Stimulated activated CD8-positive, alpha-beta memory T cell treated with anti-CD3 and anti-CD28 coated beads, Interleukin-7, amount 100 ng/mL, for 24 hours (primary cell): ENCODE measurements around the gene MAN1A1.

Experiments
- DNase-seq: peaks from one replicate; pipeline ENCODE4 v3.0.0-alpha.2; 2020; ENCODE audit warnings: low read depth

Gene MAN1A1

GRCh38 chr6:119346450-119346849 lies 3.1 kb downstream of the MAN1A1 start:
- no peak for DNase-seq

DNA sequence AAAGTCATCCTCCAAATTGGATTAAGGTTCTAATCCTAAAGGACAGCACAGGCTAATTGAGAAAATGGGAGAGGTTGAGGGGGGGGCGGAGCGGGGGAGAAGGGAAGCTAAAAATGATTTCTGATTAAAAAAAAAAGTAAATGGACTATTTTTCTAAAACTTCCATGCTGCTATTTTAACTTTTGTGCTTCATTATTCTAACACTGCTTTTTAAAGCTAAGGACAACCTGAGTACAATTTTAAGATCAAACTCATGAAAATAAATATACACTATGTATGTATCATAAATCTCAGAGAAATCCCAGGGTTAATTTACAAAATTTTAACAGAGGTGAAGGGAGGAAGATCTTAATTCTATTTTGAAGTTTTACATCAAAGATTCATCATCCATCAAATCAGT lies 4.4 kb downstream of the MAN1A1 start:
- DNase-seq, result no peak

GRCh38 chr6:119344306-119344705 lies 5.3 kb downstream of the MAN1A1 start:
- DNase-seq, result no peak

- DNase-seq, result no peak
These were observed 5.9 kb downstream of the MAN1A1 start for GRCh38 chr6:119343573-119344146.

GRCh38 chr6:119343167-119343566 lies 6.4 kb downstream of the MAN1A1 start:
- no peak for DNase-seq

DNA sequence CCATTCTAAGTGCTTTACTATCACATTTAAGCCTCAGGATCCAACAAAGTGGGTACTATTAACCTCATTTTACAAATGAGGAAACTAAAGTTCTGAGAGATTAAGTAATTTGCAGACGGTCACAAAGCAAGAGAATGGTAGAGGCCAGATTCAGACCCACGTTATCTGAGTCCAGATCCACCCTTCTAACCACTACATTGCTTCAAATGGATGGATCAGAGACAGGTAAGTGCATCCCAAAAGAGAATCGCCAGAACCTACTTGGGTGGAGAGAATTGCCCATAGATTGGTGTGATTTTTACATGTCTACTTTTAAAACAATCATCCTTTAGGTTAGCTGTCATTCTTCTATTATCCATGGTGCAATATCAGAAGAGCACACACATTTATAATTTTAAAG lies 7.1 kb downstream of the MAN1A1 start:
- DNase-seq, result no peak

DNA sequence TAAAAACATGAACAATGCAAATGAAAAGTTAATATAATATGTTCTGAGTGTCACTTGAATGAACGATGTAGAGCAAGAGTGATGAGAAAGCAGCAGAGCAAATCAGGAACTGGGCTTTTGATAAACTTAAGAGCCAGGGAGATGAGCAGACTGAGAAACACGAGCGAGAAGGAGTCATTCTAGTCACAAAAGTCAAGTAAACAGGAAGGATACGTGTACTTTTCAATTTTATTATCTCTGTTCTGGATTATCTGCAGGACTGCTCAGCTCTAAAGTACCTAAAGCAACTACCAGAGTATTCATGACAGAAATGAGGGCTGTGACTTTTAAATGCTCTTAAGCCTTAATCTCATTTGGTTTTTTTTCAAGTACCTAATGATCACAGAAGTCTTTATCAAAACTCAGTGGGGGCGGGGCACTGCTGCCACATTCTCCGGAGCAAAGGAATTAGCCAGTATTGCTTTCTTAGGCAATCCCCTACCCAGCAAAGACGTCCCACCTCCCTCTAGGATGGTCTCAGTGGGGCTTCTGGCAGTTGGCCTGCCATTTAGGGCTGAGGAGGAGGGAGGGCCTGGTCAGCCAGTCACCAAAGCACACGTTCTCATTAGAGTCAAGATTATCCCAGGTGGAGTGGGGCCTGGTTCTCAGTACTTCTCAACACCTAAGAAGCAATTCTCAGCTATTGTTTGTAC lies 8.6 kb downstream of the MAN1A1 start:
- DNase-seq, result no peak

DNA sequence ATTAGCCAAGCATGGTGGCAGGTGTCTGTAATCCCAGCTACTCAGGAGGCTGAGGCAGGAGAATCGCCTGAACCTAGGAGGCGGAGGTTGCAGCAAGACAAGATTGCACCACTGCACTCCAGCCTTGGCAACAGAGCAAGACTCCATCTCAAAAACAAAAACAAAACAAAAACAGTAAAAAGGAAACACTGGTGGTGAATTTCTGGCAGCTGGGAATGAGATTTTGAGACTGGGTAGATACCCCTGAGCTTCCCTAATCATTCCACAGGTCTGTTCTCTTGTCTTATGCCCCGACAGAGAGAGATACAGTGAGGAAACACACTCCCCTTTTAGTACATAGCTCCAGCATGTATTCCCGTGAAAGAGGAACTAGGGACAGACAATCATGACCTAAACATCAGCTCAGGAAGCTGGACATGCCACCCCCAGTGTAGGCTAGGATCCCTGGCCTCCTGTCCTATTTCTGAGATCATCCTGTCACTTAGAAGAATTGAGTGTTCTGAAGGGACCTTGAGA lies 9.6 kb downstream of the MAN1A1 start:
- no peak for DNase-seq

DNA sequence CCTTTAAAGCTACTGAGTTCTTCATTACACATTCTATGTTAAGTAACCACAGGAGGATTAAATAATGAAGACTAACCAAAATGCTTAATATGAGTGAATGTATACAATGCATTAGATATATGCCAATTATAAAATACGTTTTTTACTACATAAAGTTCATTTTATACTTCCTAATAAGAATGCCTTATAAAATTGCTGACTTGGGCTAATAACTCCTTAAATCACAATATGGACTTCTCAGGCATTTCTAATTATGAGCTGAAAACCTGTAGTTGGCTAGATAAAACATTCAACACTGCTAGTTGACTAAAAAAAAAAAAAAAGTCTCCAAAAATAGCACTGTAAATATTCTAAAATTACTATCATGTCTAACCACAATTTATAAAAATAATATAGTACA lies 11.8 kb downstream of the MAN1A1 start:
- DNase-seq, result no peak

DNA sequence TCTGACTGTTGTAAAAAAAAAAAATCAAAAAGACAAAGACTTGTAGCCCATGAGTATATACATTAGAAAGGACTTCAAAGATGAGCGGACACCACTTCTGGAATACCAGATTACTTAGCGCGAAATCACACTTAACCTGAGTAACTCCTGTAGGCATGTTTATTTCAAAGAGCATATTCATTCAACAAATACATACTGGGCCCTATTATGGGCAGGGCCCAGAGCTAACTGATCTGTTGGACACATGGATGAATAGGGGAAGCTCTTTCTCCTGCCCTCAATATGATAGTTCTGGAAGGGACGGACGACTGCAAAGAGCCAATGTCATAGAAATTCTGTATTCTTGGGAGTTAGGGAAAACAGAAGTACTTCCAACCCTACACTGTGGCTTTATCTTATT lies 12.3 kb downstream of the MAN1A1 start:
- DNase-seq, result no peak

DNA sequence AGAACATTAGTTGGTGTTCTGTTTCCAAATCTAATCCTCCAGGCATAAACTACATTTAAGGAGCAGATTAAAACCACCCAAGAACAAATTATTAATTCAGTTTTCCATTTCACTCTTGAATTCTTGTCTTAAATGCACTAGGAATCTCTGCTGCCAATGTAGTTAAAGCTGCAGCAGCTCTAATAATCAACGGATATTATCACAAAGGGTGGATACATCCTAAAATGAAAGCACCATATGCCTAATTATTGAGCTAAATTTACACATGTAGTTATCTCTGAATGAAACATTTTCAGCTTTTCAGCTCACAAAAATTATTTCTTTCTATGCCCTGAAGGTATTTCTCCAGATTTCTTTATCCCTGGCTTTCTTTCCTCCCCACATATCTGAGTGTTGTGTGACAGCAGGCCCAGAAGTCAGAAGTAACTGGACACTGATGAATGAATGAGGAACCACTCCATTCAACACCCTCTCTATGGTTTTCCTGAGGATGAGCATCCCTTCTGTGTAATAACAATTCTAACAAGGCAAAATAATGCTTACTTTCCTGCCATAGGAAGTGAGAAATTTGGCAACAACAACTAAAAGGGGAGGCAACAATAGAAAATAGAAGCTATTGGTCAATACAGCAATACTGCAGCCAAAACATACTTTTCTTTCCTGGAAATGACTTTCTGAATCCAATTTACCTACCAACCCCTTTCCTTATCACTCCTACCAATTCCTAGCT lies 14.9 kb downstream of the MAN1A1 start:
- no peak for DNase-seq

DNA sequence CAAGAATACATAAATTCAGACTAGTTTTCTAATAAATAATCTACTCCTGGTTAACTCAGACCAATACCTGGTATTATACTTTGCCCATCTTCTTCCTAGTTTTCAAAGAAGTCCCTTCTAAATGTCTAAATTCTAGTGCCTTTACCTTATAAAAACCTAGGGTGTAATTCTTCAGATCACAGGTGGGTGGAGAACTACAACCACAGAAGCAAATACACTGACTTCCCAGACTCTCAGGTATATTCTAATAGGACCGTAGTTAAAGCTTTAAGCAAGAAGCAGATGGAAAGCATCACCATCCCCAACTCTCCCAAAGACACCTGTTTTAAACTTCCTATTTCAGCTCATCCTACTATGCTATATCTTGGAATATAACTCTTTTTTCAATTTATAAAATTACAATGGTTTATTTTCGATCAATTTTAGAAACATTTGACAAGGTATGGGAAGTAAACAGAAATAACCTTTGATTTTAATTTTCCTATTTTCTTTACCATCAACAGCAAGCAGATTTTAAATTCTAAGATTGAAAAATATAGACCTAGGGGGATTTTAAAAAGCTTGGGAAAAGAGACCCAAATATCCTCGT lies 15.8 kb downstream of the MAN1A1 start:
- no peak for DNase-seq

GRCh38 chr6:119333063-119333609 lies 16.4 kb downstream of the MAN1A1 start:
- no peak for DNase-seq

- DNase-seq, result no peak
These were observed 17.8 kb downstream of the MAN1A1 start for GRCh38 chr6:119331663-119332286.

DNA sequence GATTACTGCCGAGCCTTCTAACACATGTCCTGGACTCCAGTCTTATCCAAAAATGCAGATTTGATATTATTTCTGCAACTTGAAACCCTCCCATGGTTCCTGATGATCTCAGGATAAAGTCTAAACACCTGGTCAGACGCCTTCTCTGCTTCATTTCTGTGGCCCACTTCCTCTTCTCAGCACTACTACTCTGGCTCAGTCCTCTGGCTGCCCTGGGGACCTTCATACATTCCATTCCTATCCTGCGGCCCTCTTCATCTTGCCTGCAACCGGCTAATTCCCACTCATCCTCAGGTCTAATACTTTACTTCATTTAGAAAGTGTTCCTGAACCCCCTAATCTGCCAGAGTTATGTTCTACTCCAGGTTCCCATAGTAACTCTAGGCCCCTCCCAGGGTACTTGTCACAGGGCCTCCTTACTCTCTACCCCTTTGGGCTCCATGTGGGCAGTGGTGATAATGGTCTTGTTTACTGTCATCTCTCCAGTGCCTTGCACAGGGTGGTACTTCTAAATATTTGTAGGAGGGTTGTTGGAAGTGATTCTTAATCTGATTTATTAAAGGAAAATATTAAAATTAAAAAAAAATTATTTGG lies 18.9 kb downstream of the MAN1A1 start:
- no peak for DNase-seq

DNA sequence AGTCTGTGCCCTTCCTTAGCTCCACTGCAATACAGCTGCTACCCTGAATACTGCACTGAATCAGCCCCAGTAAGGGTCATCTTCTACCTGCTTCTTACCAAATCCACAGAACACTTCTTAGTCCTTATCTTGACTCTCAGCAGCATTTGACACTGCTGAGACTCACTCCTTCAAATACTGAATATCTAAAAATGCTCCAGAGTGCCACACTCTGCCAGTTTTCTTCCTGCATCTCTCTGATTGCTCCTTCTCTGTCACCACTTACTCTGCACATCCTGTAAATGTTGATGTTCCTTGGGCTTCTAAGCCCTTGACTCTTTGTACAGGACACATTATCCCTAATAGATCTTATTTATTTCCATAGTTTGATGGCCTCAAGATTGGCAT lies 19.8 kb downstream of the MAN1A1 start:
- no peak for DNase-seq

GRCh38 chr6:119328892-119329793 lies 20.4 kb downstream of the MAN1A1 start:
- DNase-seq, result no peak

GRCh38 chr6:119328254-119328653 lies 21.3 kb downstream of the MAN1A1 start:
- no peak for DNase-seq

- no peak for DNase-seq
These were observed 21.8 kb downstream of the MAN1A1 start for GRCh38 chr6:119327810-119328209.

DNA sequence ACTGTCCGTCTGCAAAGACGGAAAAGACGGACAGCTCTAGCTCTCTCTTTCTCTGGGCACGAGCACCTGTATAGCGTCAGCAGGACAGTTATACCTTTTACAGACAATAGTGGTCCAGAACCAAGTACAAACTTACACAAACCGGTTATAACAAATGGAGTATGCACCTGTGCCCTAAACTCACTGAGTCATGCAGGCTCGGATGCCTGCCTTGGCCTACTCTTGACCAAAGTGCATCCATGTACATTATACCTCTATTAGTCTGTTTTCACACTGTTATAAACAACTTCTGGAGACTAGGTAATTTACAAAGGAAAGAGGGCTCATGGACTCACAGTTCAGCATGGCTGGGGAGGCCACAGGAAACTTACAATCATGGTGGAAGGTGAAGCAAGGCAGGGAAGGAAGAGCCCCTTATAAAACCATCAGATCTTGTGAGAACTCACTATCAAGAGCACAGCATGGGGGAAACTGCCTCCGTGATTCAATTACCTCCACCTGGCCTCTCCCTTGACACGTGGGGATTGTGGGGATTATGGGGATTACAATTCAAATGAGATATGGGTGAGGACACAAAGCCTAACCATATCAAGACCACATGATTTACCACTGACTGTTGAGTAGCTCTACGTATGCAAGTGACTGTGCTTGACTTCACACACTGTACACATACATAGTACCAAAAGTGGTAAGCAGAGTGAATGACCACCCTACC lies 23.1 kb downstream of the MAN1A1 start:
- no peak for DNase-seq
